SJCRH30 (cell line): Measurements from ENCODE around the gene NRAP. TPM values are rescaled to one million over a fixed set of nuclear protein-coding genes. Genes with fewer than 3 reads are reported as not detected.

ENCODE experiments used
- DNase-seq, 2 experiments: peaks; one replicate each; pipeline ENCODE4 v3.0.0-alpha.2; 2015 to 2020
- H3K27ac ChIP-seq: fragments of 250-450 bp; sonication (Bioruptor Pico); 2 replicates; pipeline ENCODE4 v1.5.1; 2020; ENCODE audit warnings: mild to moderate bottlenecking, moderate library complexity
- H3K27me3 ChIP-seq: fragments of 250-450 bp; sonication (Bioruptor Pico); 2 replicates; pipeline ENCODE4 v1.5.1; 2020; ENCODE audit warnings: mild to moderate bottlenecking, moderate library complexity
- H3K36me3 ChIP-seq: fragments of 250-450 bp; sonication (Bioruptor Pico); 2 replicates; pipeline ENCODE4 v1.5.1; 2020; ENCODE audit warnings: mild to moderate bottlenecking, moderate library complexity
- H3K4me1 ChIP-seq: fragments of 250-450 bp; sonication (Bioruptor Pico); 2 replicates; pipeline ENCODE4 v1.5.1; 2020; ENCODE audit warnings: mild to moderate bottlenecking, moderate library complexity
- H3K4me3 ChIP-seq: fragments of 250-450 bp; sonication (Bioruptor Pico); 2 replicates; pipeline ENCODE4 v1.5.1; 2020; ENCODE audit warnings: mild to moderate bottlenecking, moderate library complexity
- H3K9me3 ChIP-seq: fragments of 250-450 bp; sonication (Bioruptor Pico); replicated peaks from 2 replicates; pipeline ENCODE4 v1.5.1; 2020; ENCODE audit warnings: mild to moderate bottlenecking, moderate library complexity
- total RNA-seq: library from RNA; depleted of rRNA; stranded (reverse); fragments of >200 nt; shearing (Covaris generic); gene quantifications from 2 replicates; pipeline ENCODE4 v1.2.3, GENCODE V29; 2014; rRNA removed

NRAP gene
- total RNA-seq, 1 experiment from 2014 or later, result not detected

- Histone ChIP-seq H3K9me3 (no peaks in the 10 kb centered on the region), H3K4me3 (no peak overlapping the region), H3K4me1 (peaks cover 14% of the 10 kb centered on the region), H3K27me3 (no peaks in the 10 kb centered on the region), H3K36me3 (no peaks in the 10 kb centered on the region), H3K27ac (no peak overlapping the region)
- no peak for DNase-seq
Measured at GRCh38 chr10:113540845-113541548, 122.8 kb downstream of the NRAP start.

GRCh38 chr10:113539789-113540188 lies 124.1 kb downstream of the NRAP start:
- no peak for DNase-seq
- Histone ChIP-seq H3K4me3 (no peak overlapping the region), H3K36me3 (no peaks in the 10 kb centered on the region), H3K27ac (no peak overlapping the region), H3K9me3 (no peaks in the 10 kb centered on the region), H3K27me3 (no peaks in the 10 kb centered on the region), H3K4me1 (peaks cover 14% of the 10 kb centered on the region)

Other genes with a start within 250 kb of the NRAP start
- not detected in 2 replicates for gene HABP2, start 111.0 kb downstream of the NRAP start, total RNA-seq
- gene CASP7, start 15.9 kb upstream of the NRAP start, total RNA-seq, result 35.4 and 38.1 TPM in 2 replicates
- gene PLEKHS1, start 87.6 kb upstream of the NRAP start, total RNA-seq, result 6.1 and 7.3 TPM in 2 replicates
- gene DCLRE1A, start 190.0 kb upstream of the NRAP start, total RNA-seq, result 16.7 and 19.7 TPM in 2 replicates
- gene NHLRC2, start 190.6 kb upstream of the NRAP start, total RNA-seq, result 22.1 and 28.6 TPM in 2 replicates